Right hindlimb (tissue), 1 donor: Measurements from ENCODE around the gene RNASE11.
"Not testable (repeated sequence)": the region's sequence is repeated elsewhere in the genome, so short reads cannot be mapped to it uniquely, and the experiment has no call there.

Experiments
- DNase-seq: peaks from one replicate; pipeline ENCODE4 v3.0.0-alpha.2; 2018

Gene RNASE11

GRCh38 chr14:20613094-20614037 lies 25.6 kb upstream of the RNASE11 start:
- DNase-seq: peak; percentile 88

GRCh38 chr14:20612403-20612802 lies 24.6 kb upstream of the RNASE11 start:
- no peak for DNase-seq

DNA sequence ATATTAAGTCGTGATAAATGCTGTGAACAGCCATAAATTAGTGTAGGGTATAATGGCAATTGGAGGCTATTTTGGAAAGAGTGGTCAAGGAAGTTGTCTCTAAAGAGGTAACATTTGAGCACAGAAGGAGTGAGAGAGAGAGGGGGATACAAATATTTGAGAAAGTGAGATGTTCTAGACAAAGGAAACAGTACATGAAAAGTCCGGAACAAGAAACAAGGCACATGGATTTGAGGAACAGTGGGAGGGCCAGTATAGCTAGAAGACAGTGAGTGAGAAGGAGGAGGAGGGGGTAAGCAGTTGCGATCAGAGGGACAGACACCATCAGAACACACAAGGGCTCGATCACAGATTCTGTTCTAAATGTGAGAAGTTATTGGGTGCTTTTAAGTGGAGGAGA lies 23.5 kb upstream of the RNASE11 start:
- DNase-seq: no peak

GRCh38 chr14:20610002-20610765 lies 22.4 kb upstream of the RNASE11 start:
- DNase-seq: peak; percentile 78

- peak; percentile 80 for DNase-seq
Observed at GRCh38 chr14:20609215-20610001, 21.6 kb upstream of the RNASE11 start.

DNA sequence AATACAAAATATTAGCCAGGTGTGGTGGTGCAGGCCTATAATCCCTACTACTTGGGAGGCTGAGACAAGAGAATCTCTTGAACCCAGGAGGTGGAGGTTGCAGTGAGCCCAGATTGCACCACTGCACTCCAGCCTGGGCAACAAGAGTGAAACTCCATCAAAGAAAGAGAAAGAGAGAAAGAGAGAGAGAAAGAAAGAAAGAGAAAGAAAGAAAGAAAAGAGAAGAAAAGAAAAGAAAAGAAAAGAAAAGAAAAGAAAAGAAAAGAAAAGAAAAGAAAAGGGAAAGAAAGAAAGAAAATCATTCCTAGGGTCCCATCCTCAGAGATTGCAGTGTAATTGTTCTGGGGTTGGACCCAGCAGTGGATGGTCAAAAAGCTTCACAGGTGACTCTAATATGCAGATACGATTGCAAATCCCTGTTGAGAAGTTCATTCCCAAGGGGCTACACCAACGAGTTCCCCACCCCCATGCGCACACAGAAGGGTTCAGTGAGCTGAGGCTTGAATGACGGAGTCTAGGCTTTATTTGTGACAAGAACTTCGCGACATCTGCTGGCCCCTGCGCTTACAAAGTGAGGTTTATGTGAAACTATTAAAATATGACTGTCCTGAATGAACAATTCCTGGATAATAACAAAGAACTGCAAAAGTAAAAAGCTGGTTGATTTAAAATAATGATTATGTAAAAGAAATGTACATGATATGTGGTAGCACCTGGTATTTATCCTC lies 20.7 kb upstream of the RNASE11 start:
- DNase-seq: no peak

- DNase-seq: no peak
Observed at GRCh38 chr14:20607617-20608016, 19.8 kb upstream of the RNASE11 start.

DNA sequence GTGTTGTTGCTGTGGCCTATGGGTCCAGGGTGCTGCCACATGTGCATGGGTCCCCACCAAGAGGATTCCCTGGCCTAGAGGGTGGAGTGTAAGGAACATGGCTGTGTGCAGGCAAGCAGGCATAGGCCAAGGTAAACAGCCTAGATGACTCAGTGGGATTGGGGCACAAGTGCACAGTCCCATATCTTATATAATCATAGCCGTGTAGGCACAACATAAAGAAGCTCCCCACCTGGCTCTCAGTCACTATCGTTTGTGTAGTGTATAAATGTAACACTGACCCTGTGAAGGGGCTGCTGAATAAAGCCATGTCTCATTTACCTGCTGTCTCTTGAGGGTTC lies 19.1 kb upstream of the RNASE11 start:
- DNase-seq: no peak

GRCh38 chr14:20606190-20606901 lies 18.5 kb upstream of the RNASE11 start:
- no peak for DNase-seq

GRCh38 chr14:20603813-20604690 lies 16.3 kb upstream of the RNASE11 start:
- no peak for DNase-seq

GRCh38 chr14:20602583-20602982 lies 14.8 kb upstream of the RNASE11 start:
- DNase-seq: no peak

- no peak for DNase-seq
Observed at GRCh38 chr14:20601522-20601921, 13.7 kb upstream of the RNASE11 start.

GRCh38 chr14:20597108-20597507 lies 9.3 kb upstream of the RNASE11 start:
- no peak for DNase-seq

GRCh38 chr14:20595726-20596125 lies 7.9 kb upstream of the RNASE11 start:
- not testable (repeated sequence) for DNase-seq

DNA sequence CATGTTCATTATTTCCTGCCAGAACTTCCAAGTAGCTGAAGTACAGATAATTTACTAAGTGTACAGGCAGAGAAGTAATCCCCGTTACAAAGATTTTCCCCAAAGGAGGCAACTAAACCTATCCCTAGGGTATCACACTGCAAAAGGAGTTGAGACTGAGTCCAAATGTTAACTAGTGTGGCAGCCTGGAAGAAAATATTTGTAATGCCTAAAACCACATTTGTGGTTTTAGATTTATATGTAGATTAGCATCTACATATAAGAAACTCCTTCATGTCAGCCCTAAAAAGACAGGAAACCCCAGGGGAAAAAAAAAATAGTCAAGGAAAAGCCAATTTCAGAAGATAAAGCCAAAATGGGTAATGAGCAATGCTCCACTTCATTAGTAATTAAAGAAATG lies 4.8 kb upstream of the RNASE11 start:
- no peak for DNase-seq

DNA sequence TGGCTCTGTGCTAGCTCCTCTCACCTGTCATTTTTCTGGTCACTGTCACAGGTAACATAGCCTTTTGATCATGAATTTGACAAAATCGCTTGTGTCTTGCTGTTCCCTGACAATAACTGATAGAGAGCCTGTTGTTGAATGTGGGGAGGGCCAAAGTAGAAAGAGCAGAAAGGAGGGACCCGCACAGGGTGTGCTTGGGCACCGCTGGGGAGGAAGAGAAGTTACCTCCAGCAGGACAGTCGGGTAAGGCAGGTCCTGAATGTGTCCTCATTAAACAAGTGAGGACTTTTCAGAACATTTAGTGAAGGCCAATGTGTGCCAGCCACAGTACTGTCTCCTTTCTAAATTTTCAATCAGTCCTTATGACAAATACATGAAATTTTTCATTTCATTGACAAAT lies 3.4 kb upstream of the RNASE11 start, which contains the start of gene RNASE12:
RNASE12 (minus strand) TSS at position 142 of the 400 bp plus-strand sequence. CDS start 653 bp downstream, outside the sequence.
- DNase-seq: no peak

DNA sequence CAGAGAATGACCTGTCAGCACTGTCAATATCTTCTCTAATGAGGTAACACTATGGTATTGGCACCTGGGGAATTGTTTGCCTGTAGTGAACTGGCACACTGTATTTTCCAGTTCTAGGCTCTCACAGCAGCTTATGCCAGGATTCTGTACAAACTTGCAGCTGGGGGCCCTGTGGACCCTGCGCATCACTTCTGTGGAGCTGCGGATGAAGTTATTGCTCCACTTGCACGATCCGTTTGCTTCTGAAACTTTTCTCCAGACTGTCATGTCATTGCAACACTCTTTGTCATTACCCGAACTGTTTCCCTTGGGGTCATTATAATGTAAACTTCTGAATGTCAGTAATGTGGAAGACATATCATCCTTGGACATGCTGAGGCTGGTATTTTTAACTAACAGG lies 3.9 kb downstream of the RNASE11 start:
- DNase-seq: no peak

GRCh38 chr14:20583142-20583541 lies 4.7 kb downstream of the RNASE11 start:
- no peak for DNase-seq

DNA sequence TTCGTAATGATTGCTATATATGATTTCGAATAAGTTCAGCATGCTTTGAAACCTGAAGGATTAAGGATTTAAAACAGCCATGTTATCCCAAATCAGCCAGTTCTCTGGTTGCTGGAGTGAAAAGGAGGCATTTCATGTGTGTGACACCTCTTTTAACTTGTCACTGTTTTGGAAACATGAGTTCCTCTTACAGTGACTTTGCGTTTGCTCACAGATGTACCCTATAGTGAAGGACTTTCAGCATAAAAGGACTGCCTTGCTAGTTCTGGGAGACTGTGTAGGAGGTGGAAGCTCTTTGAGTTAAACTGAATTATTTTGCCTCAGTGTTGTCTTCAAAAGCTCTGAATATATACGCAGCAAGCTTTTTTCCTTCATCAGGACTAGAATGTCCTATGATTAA lies 7.6 kb downstream of the RNASE11 start:
- DNase-seq: no peak

DNA sequence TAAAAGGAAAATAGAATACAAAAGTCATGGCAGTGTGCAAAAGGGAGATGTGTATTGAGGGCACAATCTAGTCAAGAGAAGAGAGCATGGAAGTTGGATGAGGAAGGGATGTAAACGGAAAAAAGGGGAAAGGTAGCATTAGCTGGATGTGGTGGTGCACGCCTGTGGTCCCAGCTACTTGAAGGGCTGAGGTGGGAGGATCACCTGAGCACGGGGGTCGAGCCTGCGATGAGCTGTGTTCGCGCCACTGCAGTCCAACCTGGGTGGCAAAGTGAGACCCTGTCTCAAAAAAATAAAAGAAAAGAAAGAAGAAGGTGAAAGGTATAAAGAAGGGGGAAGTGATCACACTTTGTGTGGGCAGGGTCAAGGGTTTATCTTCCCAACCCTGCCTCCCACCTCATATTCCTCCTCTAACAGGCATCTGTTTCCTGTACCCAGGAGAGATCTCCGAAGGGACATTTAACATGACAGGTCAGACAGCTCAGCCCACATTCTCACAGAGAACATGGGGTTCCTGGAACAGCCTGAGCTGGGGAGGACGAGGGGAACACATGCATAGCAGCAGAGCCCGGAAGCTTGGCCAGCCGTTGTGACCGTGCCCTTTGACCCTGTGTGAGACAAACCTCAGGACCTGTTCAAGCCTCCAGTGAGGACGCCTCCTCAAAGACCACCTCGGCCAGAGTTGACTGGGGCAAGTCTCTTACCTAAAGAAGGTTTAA lies 8.9 kb downstream of the RNASE11 start:
- no peak for DNase-seq
